HG03469 (cell line): ENCODE measurements around the gene COL4A2.

ENCODE experiments used
- ATAC-seq: cut with Tn5 transposase; IDR thresholded peaks from one replicate; pipeline ENCODE4 v1.9.1; 2021; ENCODE audit warnings: mild to moderate bottlenecking, moderate library complexity, moderate number of reproducible peaks; ENCODE audit not compliant: unreplicated experiment

The COL4A2 gene

GRCh38 chr13:110351636-110352420, 44.7 kb downstream of the COL4A2 start:
- no peak for ATAC-seq

- no peak for ATAC-seq
Observed at GRCh38 chr13:110352735-110353134, 45.7 kb downstream of the COL4A2 start.

GRCh38 chr13:110353339-110353977, 46.4 kb downstream of the COL4A2 start:
- ATAC-seq, result no peak

- ATAC-seq, result no peak
Observed at GRCh38 chr13:110354123-110354627, 47.1 kb downstream of the COL4A2 start.

GRCh38 chr13:110354715-110355473, 47.8 kb downstream of the COL4A2 start:
- ATAC-seq, result no peak

- ATAC-seq, result no peak
Observed at GRCh38 chr13:110356362-110356761, 49.3 kb downstream of the COL4A2 start.

- ATAC-seq, result no peak
Observed at GRCh38 chr13:110358381-110358780, 51.3 kb downstream of the COL4A2 start.

- ATAC-seq, result no peak
Observed at GRCh38 chr13:110359840-110360301, 52.8 kb downstream of the COL4A2 start.

GRCh38 chr13:110360598-110360997, 53.5 kb downstream of the COL4A2 start:
- no peak for ATAC-seq

- no peak for ATAC-seq
Observed at GRCh38 chr13:110361365-110361911, 54.4 kb downstream of the COL4A2 start.

- ATAC-seq, result no peak
Observed at GRCh38 chr13:110363010-110363409, 55.9 kb downstream of the COL4A2 start.

- ATAC-seq, result no peak
Observed at GRCh38 chr13:110364081-110364480, 57.0 kb downstream of the COL4A2 start.

GRCh38 chr13:110365876-110366275, 58.8 kb downstream of the COL4A2 start:
- ATAC-seq, result no peak

GRCh38 chr13:110366733-110367132, 59.6 kb downstream of the COL4A2 start:
- ATAC-seq, result no peak

- no peak for ATAC-seq
Observed at GRCh38 chr13:110367620-110368019, 60.5 kb downstream of the COL4A2 start.

GRCh38 chr13:110368408-110368807, 61.3 kb downstream of the COL4A2 start:
- ATAC-seq, result no peak

GRCh38 chr13:110369400-110369799, 62.3 kb downstream of the COL4A2 start:
- ATAC-seq, result no peak

GRCh38 chr13:110371550-110372465, 64.7 kb downstream of the COL4A2 start:
- ATAC-seq, result peak; percentile 53

GRCh38 chr13:110372676-110373075, 65.6 kb downstream of the COL4A2 start:
- no peak for ATAC-seq

GRCh38 chr13:110373617-110374016, 66.5 kb downstream of the COL4A2 start:
- ATAC-seq, result no peak
